CD4-positive, alpha-beta T cell treated with Interferon alpha-2 for 1 hour (primary cell): Measurements from ENCODE around the gene ZNF580.

ENCODE experiments used
- DNase-seq, 2 donors: peaks; one replicate each; pipeline ENCODE4 v3.0.0-alpha.2; 2020 to 2022

ZNF580 gene

GRCh38 chr19:55640577-55641425, at the start of gene ZNF580:
Gene ZNF580, plus strand, starts transcription at chr19:55641002. Its CDS starts 1,507 bp downstream, at chr19:55642509.
- DNase-seq = peak; percentile 38 to 70

- DNase-seq = no peak
These were observed 49.2 kb upstream of the ZNF580 start for GRCh38 chr19:55591555-55591954.

- DNase-seq = no peak
These were observed 48.3 kb upstream of the ZNF580 start for GRCh38 chr19:55592391-55593090.

GRCh38 chr19:55593096-55593772, 47.6 kb upstream of the ZNF580 start:
- no peak for DNase-seq

- no peak for DNase-seq
These were observed 45.7 kb upstream of the ZNF580 start for GRCh38 chr19:55594996-55595545.

GRCh38 chr19:55596304-55596703, 44.5 kb upstream of the ZNF580 start:
- no peak for DNase-seq

GRCh38 chr19:55597501-55597921, 43.3 kb upstream of the ZNF580 start:
- DNase-seq = no peak

- no peak for DNase-seq
These were observed 42.8 kb upstream of the ZNF580 start for GRCh38 chr19:55598034-55598433.

GRCh38 chr19:55598719-55599467, 41.9 kb upstream of the ZNF580 start:
- DNase-seq = peak; percentile 93 to 96

GRCh38 chr19:55599468-55599841, 41.3 kb upstream of the ZNF580 start, which contains the start of gene FIZ1:
Gene FIZ1, minus strand, starts transcription at chr19:55599517. Its CDS starts 1,652 bp downstream, at chr19:55597865.
- DNase-seq = peak; percentile 97 to 98

- DNase-seq = peak; percentile 88 to 91
These were observed 40.8 kb upstream of the ZNF580 start, which contains the start of gene ZNF524 for GRCh38 chr19:55599842-55600661. Gene ZNF524, plus strand, starts transcription at chr19:55600288. Its CDS starts 1,825 bp downstream, at chr19:55602113.

- DNase-seq = no peak
These were observed 40.2 kb upstream of the ZNF580 start for GRCh38 chr19:55600662-55601028.

- no peak for DNase-seq
These were observed 39.7 kb upstream of the ZNF580 start for GRCh38 chr19:55601084-55601483.

GRCh38 chr19:55602104-55603001, 38.4 kb upstream of the ZNF580 start:
- no peak for DNase-seq

- no peak for DNase-seq
These were observed 37.7 kb upstream of the ZNF580 start for GRCh38 chr19:55603115-55603514.

GRCh38 chr19:55603581-55604292, 37.1 kb upstream of the ZNF580 start:
- no peak for DNase-seq

- peak; percentile 98 to 99 for DNase-seq
These were observed 35.6 kb upstream of the ZNF580 start for GRCh38 chr19:55605207-55605636.

GRCh38 chr19:55605637-55606470, 34.9 kb upstream of the ZNF580 start, which contains the start of gene ZNF865:
Gene ZNF865, plus strand, starts transcription at chr19:55605647. Its CDS starts 7,972 bp downstream, at chr19:55613619.
- peak; percentile 68 to 75 for DNase-seq

GRCh38 chr19:55606471-55606787, 34.4 kb upstream of the ZNF580 start:
- no peak for DNase-seq
